ENCODE data around the gene ADH1A. TPM values are rescaled to one million over a fixed set of nuclear protein-coding genes. Genes with fewer than 3 reads are reported as not detected.

Gene ADH1A
- total RNA-seq: 1 to 10 TPM in 1 of 9 donors, under 1 TPM in 1, not detected in 7; 0.25 to 1.9 TPM
- not detected for polyA plus RNA-seq
- long read RNA-seq, donor 1: 0 reads
- long read RNA-seq, donor 2: 0 reads
- long read RNA-seq, donor 3: 0 reads

GRCh38 chr4:99290848-99291786 is at the start of gene ADH1A:
Gene ADH1A, minus strand, starts transcription at chr4:99290985. Its CDS starts 71 bp downstream, at chr4:99290914.
- Histone ChIP-seq H3K4me1 (no peaks in the 10 kb centered on the region), H3K27ac (no peak within 1 kb of the TSS), H3K4me3 (no peak within 1 kb of the TSS), H3K9me3 (peaks cover 0 to 17% (median 0%) of the 10 kb centered on the region in 12 donors), H3K36me3 (no peaks in the 10 kb centered on the region), H3K27me3 (no peaks in the 10 kb centered on the region)
- TF ChIP-seq POLR2A (IDR thresholded peaks at IDR 0.05): no peak
- TF ChIP-seq CTCF (IDR thresholded peaks at IDR 0.05): no peak
- intact Hi-C loops (cut with DNase I): no loop called here
- DNase-seq: no peak
- 60 to 80% (median 69%) methylated on average over 3 of the region's 3 CpGs for WGBS, 4 donors
- ATAC-seq: no peak

- Histone ChIP-seq H3K36me3 (peaks cover 0 to 2% (median 0%) of the 10 kb centered on the region in 9 donors), H3K9me3 (no peaks in the 10 kb centered on the region), H3K4me1 (peaks cover 0 to 3% (median 0%) of the 10 kb centered on the region in 12 donors), H3K4me3 (no peak overlapping the region), H3K27ac (no peak overlapping the region), H3K27me3 (no peaks in the 10 kb centered on the region)
- TF ChIP-seq CTCF (IDR thresholded peaks at IDR 0.05): no peak
- no peak for TF ChIP-seq POLR2A (IDR thresholded peaks at IDR 0.05)
- DNase-seq (no peak), ATAC-seq (no peak)
- WGBS, 4 donors: 83 to 90% (median 86%) methylated on average over 3 of the region's 3 CpGs
- intact Hi-C loops (cut with DNase I): no loop called here
Measured at GRCh38 chr4:99339172-99339571, 48.4 kb upstream of the ADH1A start.

- Histone ChIP-seq H3K4me1 (peaks cover 0 to 3% (median 0%) of the 10 kb centered on the region in 12 donors), H3K36me3 (no peaks in the 10 kb centered on the region), H3K27ac (no peak overlapping the region), H3K9me3 (no peaks in the 10 kb centered on the region), H3K4me3 (no peak overlapping the region), H3K27me3 (no peaks in the 10 kb centered on the region)
- intact Hi-C loops (cut with DNase I): no loop called here
- WGBS, 4 donors: 45 to 54% (median 49%) methylated on average over 4 of the region's 4 CpGs
- TF ChIP-seq CTCF (IDR thresholded peaks at IDR 0.05) (no peak), POLR2A (IDR thresholded peaks at IDR 0.05) (no peak)
- ATAC-seq (no peak), DNase-seq (no peak)
Measured at GRCh38 chr4:99336553-99336952, 45.8 kb upstream of the ADH1A start.

GRCh38 chr4:99334880-99335279 is 44.1 kb upstream of the ADH1A start:
- 53 to 76% (median 70%) methylated on average over 1 of the region's 1 CpG for WGBS, 4 donors
- intact Hi-C loops (cut with DNase I): no loop called here
- peaks cover 0 to 6% (median 0%) of the 10 kb centered on the region in 12 donors for H3K9me3 ChIP-seq
- no peaks in the 10 kb centered on the region for H3K36me3 ChIP-seq
- H3K27ac ChIP-seq: no peak overlapping the region
- no peaks in the 10 kb centered on the region for H3K4me1 ChIP-seq
- DNase-seq (no peak), ATAC-seq (no peak)
- H3K4me3 ChIP-seq: no peak overlapping the region
- TF ChIP-seq POLR2A (IDR thresholded peaks at IDR 0.05) (no peak), CTCF (IDR thresholded peaks at IDR 0.05) (no peak)
- no peaks in the 10 kb centered on the region for H3K27me3 ChIP-seq
